ENCODE measurements around the gene GRIK1. TPM values are rescaled to one million over a fixed set of nuclear protein-coding genes. Genes with fewer than 3 reads are reported as not detected.

The GRIK1 gene
- total RNA-seq, 2 donors from 2014 or later, result 0.11 TPM; not detected in 1

- TF ChIP-seq CTCF (IDR thresholded peaks at IDR 0.05), result no peak
- Histone ChIP-seq H3K9ac (ENCODE audit: low read depth in 2 of 2, low read length in 2 of 2) (no peak overlapping the region), H3K9me3 (no peaks in the 10 kb centered on the region), H3K36me3 (no peaks in the 10 kb centered on the region), H3K27ac (no peak overlapping the region), H3K4me3 (no peak overlapping the region), H3K4me1 (no peaks in the 10 kb centered on the region), H3K27me3 (no peaks in the 10 kb centered on the region)
- DNase-seq, result no peak
- intact Hi-C loops (cut with DNase I), result no loop called here
These were observed 131.6 kb downstream of the GRIK1 start for GRCh38 chr21:29808153-29808552.

- DNase-seq, result no peak
- intact Hi-C loops (cut with DNase I), result no loop called here
- TF ChIP-seq CTCF (IDR thresholded peaks at IDR 0.05), result no peak
- Histone ChIP-seq H3K9me3 (no peaks in the 10 kb centered on the region), H3K27me3 (no peaks in the 10 kb centered on the region), H3K27ac (no peak overlapping the region), H3K36me3 (no peaks in the 10 kb centered on the region), H3K4me3 (no peak overlapping the region), H3K4me1 (no peaks in the 10 kb centered on the region), H3K9ac (ENCODE audit: low read depth in 2 of 2, low read length in 2 of 2) (no peak overlapping the region)
These were observed 134.7 kb downstream of the GRIK1 start for GRCh38 chr21:29805105-29805504.

GRCh38 chr21:29803191-29803590, 136.6 kb downstream of the GRIK1 start:
- H3K4me1 ChIP-seq, result no peaks in the 10 kb centered on the region
- intact Hi-C loops (cut with DNase I), result no loop called here
- H3K9me3 ChIP-seq, result no peaks in the 10 kb centered on the region
- no peak for TF ChIP-seq CTCF (IDR thresholded peaks at IDR 0.05)
- no peak for DNase-seq
- no peaks in the 10 kb centered on the region for H3K36me3 ChIP-seq
- no peak overlapping the region for H3K27ac ChIP-seq
- H3K27me3 ChIP-seq, result no peaks in the 10 kb centered on the region
- H3K9ac ChIP-seq (ENCODE audit: low read depth in 2 of 2, low read length in 2 of 2), result no peak overlapping the region
- no peak overlapping the region for H3K4me3 ChIP-seq

GRCh38 chr21:29801122-29801521, 138.7 kb downstream of the GRIK1 start:
- intact Hi-C loops (cut with DNase I), result no loop called here
- no peaks in the 10 kb centered on the region for H3K36me3 ChIP-seq
- H3K27ac ChIP-seq, result no peak overlapping the region
- no peak for DNase-seq
- no peaks in the 10 kb centered on the region for H3K27me3 ChIP-seq
- TF ChIP-seq CTCF (IDR thresholded peaks at IDR 0.05), result no peak
- no peaks in the 10 kb centered on the region for H3K4me1 ChIP-seq
- no peaks in the 10 kb centered on the region for H3K9me3 ChIP-seq
- H3K9ac ChIP-seq (ENCODE audit: low read depth in 2 of 2, low read length in 2 of 2), result no peak overlapping the region
- H3K4me3 ChIP-seq, result no peak overlapping the region

GRCh38 chr21:29800056-29800455, 139.7 kb downstream of the GRIK1 start:
- intact Hi-C loops (cut with DNase I), result no loop called here
- TF ChIP-seq CTCF (IDR thresholded peaks at IDR 0.05), result no peak

GRCh38 chr21:29798840-29799239, 141.0 kb downstream of the GRIK1 start:
- intact Hi-C loops (cut with DNase I), result no loop called here
- H3K4me1 ChIP-seq, result no peaks in the 10 kb centered on the region

More at GRCh38 chr21:29800056-29800455, 139.7 kb downstream of the GRIK1 start:
- no peaks in the 10 kb centered on the region for H3K4me1 ChIP-seq
- no peaks in the 10 kb centered on the region for H3K9me3 ChIP-seq
- no peak overlapping the region for H3K4me3 ChIP-seq
- H3K36me3 ChIP-seq, result no peaks in the 10 kb centered on the region
- no peak for DNase-seq
- H3K27me3 ChIP-seq, result no peaks in the 10 kb centered on the region
- H3K27ac ChIP-seq, result no peak overlapping the region
- H3K9ac ChIP-seq (ENCODE audit: low read depth in 2 of 2, low read length in 2 of 2), result no peak overlapping the region

More at GRCh38 chr21:29798840-29799239, 141.0 kb downstream of the GRIK1 start:
- H3K4me3 ChIP-seq, result no peak overlapping the region
- H3K27ac ChIP-seq, result no peak overlapping the region
- no peak overlapping the region for H3K9ac ChIP-seq (ENCODE audit: low read depth in 2 of 2, low read length in 2 of 2)
- no peaks in the 10 kb centered on the region for H3K36me3 ChIP-seq
- no peak for TF ChIP-seq CTCF (IDR thresholded peaks at IDR 0.05)
- DNase-seq, result no peak
- H3K9me3 ChIP-seq, result no peaks in the 10 kb centered on the region
- H3K27me3 ChIP-seq, result no peaks in the 10 kb centered on the region

Data from colonic mucosa (tissue), 4 donors.